H1 (cell line): ENCODE measurements around the gene EPS8.

Experiments
- CBX5 ChIP-seq: fragments of 300-800, 300-1000 bp; sonication (generic); IDR thresholded peaks from 2 replicates; pipeline ENCODE4 v1.7.1; 2016; ENCODE audit warnings: antibody characterized with exemption, low read length, low read depth
- CHD7 ChIP-seq: fragments of 300-600 bp; sonication (generic); IDR thresholded peaks from 2 replicates; pipeline ENCODE4 v1.7.1; 2012; ENCODE audit warnings: low read length, moderate library complexity, mild to moderate bottlenecking, inconsistent platforms; ENCODE audit not compliant: insufficient replicate concordance
- CTCF ChIP-seq, 3 experiments: IDR thresholded peaks; 1 replicate in 2 of 3; 2 replicates in 1 of 3; pipeline versions ENCODE4 v1.5.1 to v1.6.1; 2011; ENCODE audit warnings: low read length in 3 of 3, mild to moderate bottlenecking in 3 of 3, inconsistent platforms in 2 of 3, low read depth in 1 of 3, moderate library complexity in 1 of 3; ENCODE audit not compliant: insufficient read depth in 1 of 3; ENCODE audit errors: control extremely low read depth in 1 of 3
- POLR2A ChIP-seq, 2 experiments: IDR thresholded peaks; 1 replicate in 1 of 2; 2 replicates in 1 of 2; pipeline ENCODE4 v1.6.1; 2011; ENCODE audit warnings: low read depth in 2 of 2, low read length in 2 of 2, mild to moderate bottlenecking in 2 of 2; ENCODE audit errors: control extremely low read depth in 1 of 2
- SP1 ChIP-seq: IDR thresholded peaks from 2 replicates; pipeline ENCODE4 v1.6.1; 2011; ENCODE audit warnings: low read depth, low read length
- TCF12 ChIP-seq: IDR thresholded peaks from 2 replicates; pipeline ENCODE4 v1.6.1; 2011; ENCODE audit warnings: low read depth, mild to moderate bottlenecking, low read length

GRCh38 chr12:15827136-15827535 is 37.9 kb upstream of the EPS8 start:
- TF ChIP-seq SP1: no peak
- TF ChIP-seq CTCF (IDR thresholded peaks at IDR 0.05; ENCODE audit: control extremely low read depth in 1 of 3, insufficient read depth in 1 of 3, low read depth in 1 of 3, low read length in 3 of 3): no peak
- TF ChIP-seq POLR2A (IDR thresholded peaks at IDR 0.05; ENCODE audit: control extremely low read depth in 1 of 2, low read depth in 2 of 2, low read length in 2 of 2): no peak
- no peak for TF ChIP-seq TCF12
- TF ChIP-seq CHD7: no peak
- TF ChIP-seq CBX5: no peak
